ENCODE results near the gene BOLA2B.
"Not testable (repeated sequence)": the region's sequence is repeated elsewhere in the genome, so short reads cannot be mapped to it uniquely, and the experiment has no call there.

The BOLA2B gene

DNA sequence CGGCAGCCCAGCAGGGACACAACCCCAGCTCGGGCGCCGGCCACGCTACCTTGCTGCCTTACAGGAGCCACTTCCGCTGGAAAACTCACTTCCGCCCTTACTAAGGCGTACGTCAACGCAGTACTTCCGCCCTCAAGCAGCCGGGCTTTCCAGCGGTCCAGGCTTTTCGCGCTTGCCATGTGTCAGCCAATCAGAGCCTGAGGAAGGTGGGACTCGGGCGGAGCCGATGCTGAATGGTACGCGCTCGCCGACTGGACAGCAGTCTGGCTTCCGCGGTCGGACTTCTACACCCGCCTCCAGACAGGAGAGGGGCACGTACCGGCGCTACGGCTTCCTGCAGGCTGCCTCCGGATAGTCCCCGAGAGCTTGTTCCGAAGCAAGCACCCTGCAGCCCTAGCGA is at the start of gene BOLA2B, which contains the start of gene SLX1A:
TSS of gene BOLA2B (minus strand) at position 52 of the 400 bp plus-strand sequence. CDS start 71 bp downstream, outside the sequence.
TSS of gene SLX1A (plus strand) at position 261 of the 400 bp plus-strand sequence. CDS start 210 bp downstream, outside the sequence.
- DNase-seq = not testable (repeated sequence)

DNA sequence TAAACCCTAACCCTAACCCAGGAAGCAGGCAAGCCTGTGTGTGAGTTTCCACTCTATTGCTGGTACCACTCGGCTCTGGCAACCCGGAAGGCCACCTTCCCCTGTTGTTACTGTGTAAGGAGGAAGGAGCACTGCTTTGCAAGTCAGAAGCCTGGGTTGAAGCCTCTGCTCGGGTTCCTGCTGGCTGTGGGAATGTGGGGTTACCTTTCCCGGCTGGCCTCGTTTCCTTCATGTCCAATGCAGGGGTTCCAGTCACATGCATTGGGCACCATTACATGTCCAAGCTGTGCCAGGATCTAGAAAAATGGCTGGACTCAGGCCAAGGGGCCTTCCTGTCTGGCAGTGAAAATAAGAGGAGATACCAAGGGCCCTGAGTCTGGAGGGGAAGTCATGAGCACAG is 23.6 kb upstream of the BOLA2B start:
- DNase-seq = not testable (repeated sequence)

DNA sequence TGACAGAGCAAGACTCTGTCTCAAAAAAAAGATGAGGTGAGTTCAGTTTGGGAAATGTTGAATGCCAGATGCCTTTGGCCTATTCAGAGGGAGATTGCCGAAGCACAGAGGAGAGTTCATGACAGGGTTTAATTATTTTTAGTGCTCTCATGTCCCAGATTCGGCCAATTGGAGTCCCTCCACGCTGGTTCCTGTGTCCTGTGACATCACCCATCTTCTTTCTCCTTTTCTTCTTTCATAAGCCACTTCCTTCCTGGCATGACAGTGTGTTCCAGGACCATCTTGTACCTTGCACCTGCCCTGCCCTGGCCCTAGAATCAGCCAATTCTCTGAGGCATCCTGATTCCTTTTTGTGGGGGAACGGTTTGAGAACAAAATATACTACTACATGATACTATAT is 17.9 kb upstream of the BOLA2B start:
- DNase-seq = not testable (repeated sequence)

DNA sequence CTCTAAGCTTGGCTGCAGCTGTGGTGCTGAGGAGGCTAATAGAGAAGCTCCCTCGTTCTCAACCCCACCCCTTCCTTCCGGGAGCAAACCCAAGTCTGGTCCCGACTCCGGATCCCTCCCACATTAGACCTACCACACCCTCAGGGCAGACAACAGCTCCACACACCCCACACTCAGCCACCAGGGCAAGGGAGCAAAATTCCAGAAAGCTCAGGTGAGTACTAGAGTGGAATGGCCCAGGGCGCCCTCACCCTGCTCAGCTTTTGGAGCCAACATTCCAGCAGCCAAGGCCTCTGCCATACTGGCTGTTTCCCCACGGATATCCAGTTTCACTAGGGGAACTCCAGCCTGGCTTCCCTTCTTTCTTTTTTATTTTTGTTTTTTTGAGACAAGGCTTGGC is 15.6 kb upstream of the BOLA2B start:
- peak in 1 of 2 donors; percentile 36 for DNase-seq

DNA sequence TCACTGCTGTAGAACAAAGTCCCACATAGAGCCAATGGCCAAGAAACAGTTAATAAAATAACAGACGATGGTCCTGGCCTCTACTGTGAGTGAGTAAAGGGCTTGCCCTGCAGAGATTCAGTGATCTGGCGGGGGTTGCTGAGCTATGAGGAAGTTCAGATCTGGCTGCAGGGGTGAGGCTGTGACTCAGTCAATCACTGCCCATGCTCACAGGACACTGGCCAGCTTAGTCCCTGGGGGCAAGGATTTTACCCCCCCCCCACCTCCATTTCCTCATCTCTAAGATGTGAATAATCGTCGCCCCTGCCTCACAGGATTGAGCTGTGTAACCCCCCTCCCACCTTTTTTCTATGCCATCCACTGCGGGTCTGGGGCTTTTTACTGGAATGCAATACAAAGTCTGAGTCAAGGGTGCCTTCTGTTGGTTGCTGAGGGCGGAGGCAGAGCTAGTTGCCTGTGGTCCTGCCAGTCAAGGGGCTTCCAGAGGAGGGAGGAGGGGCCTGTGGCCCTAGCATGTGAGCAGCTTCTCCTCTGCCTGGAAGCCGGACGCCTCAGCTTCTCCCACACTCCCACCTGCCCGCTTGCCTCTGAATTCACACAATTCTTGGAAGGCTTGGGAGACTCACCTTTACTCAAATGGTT is 13.7 kb upstream of the BOLA2B start:
- not testable (repeated sequence) for DNase-seq

DNA sequence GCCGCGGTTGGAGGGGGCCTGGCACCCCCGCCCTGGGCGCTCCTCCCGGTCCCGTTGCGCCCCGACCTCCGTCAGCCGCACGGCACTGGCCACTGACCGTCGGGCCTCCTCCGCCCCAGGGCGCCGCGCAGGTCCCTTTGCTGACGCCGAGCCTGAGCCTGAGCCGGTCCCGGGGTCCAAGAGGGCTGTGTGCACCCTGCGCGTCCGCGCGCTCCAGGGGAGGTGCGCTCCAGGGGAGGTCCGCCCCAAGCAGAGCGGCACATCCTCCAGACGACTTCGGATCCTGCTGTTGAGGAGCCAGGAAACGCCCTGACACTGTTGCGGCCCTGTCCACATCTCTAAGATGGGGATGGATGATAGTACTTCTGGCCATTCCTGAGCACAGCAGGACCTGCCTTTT is 12.8 kb upstream of the BOLA2B start:
- not testable (repeated sequence) for DNase-seq

DNA sequence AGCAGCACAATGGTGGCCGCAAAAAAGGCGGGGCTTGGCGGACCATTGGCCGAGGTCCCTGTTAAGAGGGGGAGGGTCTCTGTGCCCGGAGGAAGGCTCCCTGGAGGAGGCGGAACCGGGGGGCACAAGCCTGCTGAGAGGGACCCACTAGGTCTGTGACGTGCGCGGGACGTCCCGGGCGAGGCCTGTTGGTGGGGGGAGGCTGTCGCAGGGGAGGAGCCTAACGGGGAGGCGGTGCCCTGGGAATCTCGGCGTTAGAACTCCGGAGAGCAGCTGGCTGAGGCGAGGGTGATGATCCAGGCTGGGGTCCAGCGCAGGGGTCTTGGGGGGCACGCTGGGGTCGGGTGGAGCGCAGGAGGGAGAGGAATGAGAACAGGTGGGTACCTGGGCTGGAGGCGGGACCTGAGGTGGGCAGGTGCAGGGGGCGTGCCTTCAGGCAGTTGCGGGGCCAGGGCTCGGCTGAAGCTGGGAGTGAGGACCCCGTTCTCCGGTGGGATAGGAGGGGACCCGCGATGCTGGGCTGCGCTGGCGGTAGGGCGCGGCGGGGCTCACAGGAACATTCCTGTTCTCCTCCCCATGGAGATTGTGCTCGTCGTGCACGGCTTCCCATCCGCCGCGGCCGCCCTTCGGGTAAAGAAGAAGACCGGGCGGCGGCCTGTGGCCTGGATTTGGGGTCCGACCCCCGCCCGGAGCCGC is 12.2 kb upstream of the BOLA2B start:
- peak in 1 of 2 donors; percentile 15 for DNase-seq

DNA sequence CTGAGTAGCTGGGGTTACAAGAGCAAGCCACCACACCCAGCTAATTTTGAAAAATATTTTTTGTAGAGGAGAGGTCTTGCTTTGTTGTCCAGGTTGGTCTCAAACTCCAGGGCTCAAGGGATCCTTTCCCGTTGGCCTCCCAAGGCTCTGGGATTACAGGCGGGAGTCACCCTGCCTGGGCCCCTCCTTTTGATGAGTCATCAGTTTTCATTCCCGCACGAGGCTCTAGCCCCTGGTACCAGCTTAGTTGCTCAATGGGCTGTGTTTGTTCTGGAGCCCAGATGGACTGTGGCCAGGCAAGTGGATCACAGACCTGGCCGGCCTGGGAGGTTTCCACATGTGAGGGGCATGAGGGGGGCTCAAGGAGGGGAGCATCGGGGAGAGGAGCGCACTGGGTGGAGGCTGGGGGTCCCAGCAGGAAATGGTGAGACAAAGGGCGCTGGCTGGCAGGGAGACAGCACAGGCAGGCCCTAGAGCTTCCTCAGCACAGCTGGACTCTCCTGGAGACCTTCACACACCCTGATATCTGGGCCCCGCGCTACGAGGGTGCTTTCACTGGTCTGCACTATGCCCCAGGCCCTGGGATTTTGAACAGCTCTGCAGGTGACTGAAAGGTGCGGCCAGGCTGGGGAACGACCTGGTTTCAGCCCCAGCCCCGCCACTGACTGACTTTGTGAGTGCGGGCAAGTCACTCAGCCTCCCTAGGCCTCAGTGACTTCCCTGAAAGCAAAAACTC is 6.3 kb upstream of the BOLA2B start:
- not testable (repeated sequence) for DNase-seq

DNA sequence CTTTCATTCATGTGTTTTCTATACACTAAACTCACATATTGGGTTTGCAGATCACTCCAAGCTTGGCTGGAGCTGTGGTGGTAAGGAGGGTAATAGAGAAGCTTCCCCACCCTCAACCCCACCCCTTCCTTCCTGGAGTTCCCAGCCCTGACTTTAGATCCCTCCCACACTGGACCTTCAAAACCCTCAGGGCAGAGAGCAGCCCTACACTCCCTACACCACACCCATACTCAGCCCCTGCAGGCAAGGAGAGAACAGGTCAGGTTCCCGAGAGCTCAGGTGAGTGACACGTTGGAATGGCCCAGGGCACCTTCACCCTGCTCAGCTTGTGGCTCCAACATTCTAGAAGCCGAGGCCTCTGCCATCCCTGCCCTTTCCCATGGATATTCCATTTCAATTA is 5.6 kb upstream of the BOLA2B start, which contains the start of gene SULT1A3:
TSS of gene SULT1A3 (plus strand) at position 207 of the 400 bp plus-strand sequence. CDS start 1,474 bp downstream, outside the sequence.
- DNase-seq = not testable (repeated sequence)

DNA sequence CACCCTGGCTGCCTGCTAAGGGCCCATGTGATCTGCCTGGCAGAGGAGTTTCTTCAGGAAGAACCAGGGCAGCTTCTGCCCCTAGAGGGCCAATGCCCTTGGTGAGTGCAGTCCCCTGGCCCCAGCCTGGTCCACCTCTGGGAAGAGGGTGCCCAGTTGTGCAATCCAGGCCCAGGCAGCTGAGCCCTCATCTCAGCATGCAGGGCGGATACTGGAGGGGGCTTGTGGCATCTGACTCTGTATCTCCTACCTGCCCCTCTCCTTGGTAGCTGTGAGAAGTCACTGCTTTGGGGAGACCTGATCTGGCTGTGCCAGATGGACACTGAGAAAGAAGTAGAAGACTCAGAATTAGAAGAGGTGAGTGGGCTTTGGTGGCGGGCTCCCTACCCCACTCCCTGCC is 3.5 kb upstream of the BOLA2B start:
- DNase-seq = peak in 1 of 2 donors; percentile 15

DNA sequence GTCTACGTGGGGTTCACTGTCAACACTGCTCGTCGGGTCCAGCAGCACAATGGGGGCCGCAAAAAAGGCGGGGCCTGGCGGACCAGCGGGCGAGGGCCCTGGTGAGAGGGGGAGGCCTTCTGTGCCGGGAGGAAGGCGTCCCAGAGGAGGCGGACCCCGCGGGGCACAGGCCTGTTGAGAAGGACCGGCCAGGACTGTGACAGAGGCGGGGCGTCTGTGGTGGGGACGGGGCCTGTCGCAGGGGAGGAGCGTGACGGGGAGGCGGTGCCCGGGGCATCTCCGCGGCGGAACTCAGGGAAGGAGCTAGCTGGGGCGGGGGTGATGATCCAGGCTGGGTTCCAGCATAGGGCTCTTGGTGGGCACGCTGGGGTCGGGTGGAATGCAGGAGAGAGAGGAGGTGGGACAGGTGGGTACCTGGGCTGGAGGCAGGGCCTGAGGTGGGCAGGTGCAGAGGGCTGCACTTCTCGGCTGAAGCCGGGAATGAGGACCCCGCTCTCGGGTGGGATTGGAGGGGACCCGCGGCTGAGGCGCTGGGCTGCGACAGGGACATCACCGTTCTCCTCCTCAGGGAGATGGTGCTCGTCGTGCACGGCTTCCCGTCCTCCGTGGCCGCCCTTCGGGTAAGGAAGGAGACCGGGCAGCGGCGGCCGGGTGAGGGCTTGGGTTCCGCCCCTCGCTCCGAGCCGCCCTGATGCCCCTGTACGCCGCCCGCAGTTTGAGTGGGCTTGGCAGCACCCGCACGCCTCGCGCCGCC is 883 bp upstream of the BOLA2B start:
- peak in 1 of 2 donors; percentile 18 for DNase-seq

DNA sequence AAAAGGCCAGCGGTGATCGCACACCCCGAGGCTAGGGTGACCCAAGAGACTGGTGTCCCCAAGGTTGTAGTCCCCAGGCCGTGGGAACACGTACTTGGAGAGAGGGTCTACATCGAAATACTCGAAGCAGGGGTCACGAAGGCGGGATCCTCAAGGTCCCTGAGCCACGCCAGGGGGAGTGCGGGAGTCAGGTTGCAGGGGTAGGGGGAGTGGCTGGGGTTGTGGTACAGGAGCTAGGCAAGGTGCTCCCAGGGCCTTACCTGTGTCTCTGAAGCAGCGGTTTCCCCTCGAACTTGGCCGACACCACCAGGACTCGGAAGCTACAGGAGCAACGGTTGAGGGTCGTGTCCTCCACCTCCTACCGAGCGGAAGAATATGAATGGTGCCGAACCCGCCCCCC is 368 bp downstream of the BOLA2B start:
- DNase-seq = not testable (repeated sequence)

DNA sequence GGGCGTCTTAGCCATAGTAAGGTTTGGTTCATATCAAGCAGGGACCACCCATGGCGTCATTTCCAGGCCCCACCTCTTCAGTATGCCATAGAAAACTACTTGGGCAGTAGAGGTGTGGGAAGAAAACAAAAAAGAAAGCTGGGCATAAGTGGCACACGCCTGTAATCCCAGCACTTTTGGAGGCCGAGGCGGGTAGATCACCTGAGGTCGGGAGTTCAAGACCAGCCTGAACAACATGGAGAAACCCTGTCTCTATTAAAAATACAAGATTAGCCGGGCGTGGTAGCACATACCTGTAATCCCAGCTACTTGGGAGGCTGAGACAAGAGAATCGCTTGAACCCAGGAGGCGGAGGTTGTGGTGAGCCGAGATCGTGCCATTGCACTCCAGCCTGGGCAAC is 2.3 kb downstream of the BOLA2B start:
- DNase-seq = not testable (repeated sequence)

DNA sequence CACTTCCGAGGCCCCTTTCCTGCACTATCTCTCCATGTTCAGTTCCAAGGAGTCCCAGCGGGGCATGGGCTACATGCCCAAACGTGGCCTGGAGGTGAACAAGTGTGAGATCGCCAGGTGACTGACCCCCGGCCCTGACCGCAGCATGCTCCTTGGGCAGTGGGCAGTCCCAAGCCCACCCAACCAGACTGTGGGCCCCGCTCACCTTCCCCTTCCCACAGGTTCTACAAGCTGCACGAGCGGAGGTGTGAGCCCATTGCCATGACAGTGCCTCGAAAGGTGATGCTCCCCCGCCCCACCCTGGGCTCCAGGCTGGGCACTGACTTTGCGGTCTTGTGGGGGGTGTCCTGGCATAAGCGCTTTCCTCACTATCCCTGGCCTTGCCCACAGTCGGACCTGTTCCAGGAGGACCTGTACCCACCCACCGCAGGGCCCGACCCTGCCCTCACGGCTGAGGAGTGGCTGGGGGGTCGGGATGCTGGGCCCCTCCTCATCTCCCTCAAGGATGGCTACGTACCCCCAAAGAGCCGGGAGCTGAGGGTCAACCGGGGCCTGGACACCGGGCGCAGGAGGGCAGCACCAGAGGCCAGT is 5.4 kb downstream of the BOLA2B start:
- peak; percentile 13 to 17 for DNase-seq

DNA sequence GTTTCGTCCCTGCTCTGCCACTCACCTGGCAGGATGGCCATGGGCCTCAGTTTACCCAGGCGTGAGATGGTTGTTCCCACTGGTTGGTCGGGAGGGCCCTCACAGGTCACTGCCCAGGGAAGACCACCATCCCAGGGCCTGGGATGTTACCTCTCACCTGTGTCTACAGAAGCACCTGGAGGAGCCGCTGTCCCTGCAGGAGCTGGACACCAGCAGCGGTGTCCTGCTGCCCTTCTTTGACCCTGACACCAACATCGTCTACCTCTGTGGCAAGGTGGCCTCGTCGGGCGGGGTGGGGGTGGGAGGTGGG is 6.0 kb downstream of the BOLA2B start:
- no peak for DNase-seq

DNA sequence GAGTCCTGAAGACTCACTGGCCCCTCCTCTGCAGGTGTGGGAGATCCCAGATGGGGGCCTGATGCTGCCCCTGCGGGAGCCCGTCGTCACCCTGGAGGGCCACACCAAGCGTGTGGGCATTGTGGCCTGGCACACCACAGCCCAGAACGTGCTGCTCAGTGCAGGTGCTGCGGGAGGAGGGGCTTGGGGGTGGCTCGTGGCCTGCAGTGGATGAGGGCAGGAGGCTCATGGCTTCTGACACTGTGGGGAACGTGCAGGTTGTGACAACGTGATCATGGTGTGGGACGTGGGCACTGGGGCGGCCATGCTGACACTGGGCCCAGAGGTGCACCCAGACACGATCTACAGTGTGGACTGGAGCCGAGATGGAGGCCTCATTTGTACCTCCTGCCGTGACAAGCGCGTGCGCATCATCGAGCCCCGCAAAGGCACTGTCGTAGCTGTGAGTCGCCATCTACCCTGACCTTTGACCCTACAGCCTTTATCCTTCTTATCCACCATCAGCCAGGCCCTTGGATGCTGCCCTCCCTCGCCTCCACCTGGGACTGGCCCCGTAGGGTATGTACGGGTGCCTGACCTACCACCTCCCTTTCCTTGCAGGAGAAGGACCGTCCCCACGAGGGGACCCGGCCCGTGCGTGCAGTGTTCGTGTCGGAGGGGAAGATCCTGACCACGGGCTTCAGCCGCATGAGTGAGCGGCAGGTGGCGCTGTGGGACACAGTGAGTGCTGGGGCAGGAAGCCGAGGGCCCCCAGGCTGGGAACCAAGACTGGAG is 6.5 kb downstream of the BOLA2B start:
- DNase-seq = peak; percentile 92 to 93

DNA sequence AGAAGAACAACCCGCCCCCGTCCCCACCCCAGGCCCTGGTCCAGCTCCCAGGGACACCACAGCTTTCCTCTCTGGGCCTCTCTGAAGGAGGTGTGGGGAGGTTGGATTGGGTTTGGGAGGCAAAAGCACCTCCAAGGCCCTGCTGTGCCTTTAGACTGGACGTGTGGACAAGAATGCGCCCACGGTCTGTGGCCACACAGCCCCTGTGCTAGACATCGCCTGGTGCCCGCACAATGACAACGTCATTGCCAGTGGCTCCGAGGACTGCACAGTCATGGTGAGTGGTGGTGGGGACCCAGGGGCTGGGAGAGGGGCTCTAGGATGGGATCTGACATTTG is 7.1 kb downstream of the BOLA2B start:
- DNase-seq = no peak

DNA sequence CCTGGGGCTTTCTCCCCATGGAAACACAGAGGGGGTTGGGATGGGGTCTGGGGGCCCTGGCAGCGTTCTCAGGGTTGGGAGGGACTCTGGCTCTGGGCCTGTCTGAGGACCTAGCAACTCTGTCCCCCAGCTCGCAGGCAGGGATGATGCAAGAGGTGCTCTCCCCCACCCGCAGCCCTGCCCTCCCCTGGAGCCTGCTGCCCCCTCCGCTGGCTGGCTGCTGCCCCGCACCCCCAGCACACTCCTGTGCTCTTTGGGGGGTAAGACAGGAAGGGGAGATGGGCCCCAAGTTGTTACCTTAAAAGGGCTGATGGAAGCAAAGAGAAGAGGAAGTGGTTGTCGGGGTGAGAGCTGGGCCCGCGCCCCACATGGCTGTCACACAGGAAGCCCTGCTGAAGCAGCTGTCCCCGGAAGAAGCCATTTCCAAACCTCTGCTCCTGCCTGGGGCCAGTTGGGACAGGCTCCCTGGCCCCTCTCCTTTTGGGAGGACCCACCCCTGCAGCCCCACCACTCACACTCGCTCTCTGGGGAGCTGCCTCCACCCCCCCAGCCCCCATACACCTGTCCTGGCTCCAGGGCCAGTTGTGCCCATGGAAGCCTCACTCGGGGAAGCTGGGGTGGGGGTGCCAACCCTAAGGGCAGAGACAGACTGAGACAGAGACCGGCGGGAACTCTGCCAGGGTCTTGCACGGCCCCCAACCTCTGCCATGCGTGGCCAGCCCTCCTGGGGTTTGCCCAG is 7.6 kb downstream of the BOLA2B start:
- DNase-seq = peak; percentile 79 to 80

DNA sequence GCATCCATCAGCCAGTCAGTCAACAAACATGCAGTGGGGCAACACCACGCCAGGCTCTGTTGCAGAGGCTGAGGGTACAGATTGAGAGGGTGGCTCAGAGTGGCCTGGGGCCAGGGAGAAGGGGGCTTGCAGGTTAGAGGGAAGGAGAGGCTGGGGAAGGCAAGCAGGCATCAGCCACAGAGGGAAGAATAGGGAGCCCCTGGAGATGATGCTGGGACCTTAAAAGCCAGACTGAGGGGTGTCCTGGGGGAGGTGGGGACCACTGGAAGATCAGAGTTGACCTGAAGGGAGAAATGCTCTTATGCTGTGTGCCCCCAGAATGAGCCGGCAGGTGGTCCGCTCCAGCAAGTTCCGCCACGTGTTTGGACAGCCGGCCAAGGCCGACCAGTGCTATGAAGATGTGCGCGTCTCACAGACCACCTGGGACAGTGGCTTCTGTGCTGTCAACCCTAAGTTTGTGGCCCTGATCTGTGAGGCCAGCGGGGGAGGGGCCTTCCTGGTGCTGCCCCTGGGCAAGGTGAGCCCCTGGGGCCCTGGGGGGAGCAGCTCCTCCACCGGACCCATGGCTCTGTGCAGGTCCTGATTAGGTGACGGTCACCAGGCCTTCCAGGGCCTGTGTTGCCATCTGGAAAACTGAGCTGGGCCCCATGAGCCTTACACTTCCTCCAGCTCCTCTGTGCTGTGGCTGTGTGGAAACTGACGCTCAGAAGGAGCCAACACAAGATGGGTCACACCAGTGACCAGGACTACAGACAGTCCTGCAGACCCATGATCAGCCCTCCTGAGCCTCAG is 8.4 kb downstream of the BOLA2B start:
- peak; percentile 46 to 55 for DNase-seq
